ENCODE results near the gene SGTA.

The SGTA gene

DNA sequence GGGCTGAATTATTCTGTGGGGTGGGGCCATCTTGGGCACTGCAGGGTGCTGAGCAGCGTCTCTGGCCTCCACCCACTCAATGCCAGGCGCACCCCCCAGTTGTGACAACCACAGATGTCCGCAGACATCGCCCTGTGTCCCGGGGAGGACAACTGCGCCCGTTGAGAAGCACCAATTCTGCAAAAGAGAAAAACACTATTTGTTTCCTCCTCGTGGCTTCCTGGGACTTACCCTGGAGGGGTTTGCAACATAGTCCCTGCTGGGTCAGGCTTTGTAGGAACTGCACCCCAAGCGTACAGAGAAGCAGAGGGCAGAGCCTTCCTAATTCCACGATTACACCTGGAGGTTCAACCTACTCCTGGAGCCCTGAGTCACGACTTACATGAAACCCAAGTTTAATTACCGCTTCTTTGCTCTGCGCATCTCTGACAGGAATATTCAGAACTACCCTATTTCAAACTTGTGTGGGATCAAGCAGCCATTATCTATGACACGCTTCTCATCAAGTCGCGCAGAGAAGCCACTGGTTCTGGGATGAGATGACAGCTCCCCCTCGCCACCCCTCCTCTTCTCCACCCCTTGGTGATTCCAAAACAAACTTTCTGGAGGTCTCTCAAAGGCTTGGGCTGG, 32.1 kb downstream of the SGTA start:
- H2AFZ ChIP-seq (ENCODE audit: low read length) = no peak overlapping the region
- H3K27ac ChIP-seq (ENCODE audit: low read depth, low read length, poor library complexity, severe bottlenecking) = no peak overlapping the region
- H3K9me3 ChIP-seq (ENCODE audit: low read length) = no peaks in the 10 kb centered on the region
- no peaks in the 10 kb centered on the region for H3F3A ChIP-seq (ENCODE audit: insufficient read depth, low read length)
- H3K36me3 ChIP-seq (ENCODE audit: insufficient read depth, low read length) = peaks cover 28% of the 10 kb centered on the region
- no peaks in the 10 kb centered on the region for H4K20me1 ChIP-seq (ENCODE audit: insufficient read depth, low read length)
- H3K9me2 ChIP-seq (ENCODE audit: low read depth, low read length) = no peaks in the 10 kb centered on the region
- TF ChIP-seq, protein P1, sequence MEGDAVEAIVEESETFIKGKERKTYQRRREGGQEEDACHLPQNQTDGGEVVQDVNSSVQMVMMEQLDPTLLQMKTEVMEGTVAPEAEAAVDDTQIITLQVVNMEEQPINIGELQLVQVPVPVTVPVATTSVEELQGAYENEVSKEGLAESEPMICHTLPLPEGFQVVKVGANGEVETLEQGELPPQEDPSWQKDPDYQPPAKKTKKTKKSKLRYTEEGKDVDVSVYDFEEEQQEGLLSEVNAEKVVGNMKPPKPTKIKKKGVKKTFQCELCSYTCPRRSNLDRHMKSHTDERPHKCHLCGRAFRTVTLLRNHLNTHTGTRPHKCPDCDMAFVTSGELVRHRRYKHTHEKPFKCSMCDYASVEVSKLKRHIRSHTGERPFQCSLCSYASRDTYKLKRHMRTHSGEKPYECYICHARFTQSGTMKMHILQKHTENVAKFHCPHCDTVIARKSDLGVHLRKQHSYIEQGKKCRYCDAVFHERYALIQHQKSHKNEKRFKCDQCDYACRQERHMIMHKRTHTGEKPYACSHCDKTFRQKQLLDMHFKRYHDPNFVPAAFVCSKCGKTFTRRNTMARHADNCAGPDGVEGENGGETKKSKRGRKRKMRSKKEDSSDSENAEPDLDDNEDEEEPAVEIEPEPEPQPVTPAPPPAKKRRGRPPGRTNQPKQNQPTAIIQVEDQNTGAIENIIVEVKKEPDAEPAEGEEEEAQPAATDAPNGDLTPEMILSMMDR (IDR thresholded peaks at IDR 0.05; ENCODE audit: low read length) = no peak
- no peak for TF ChIP-seq EZH2 (IDR thresholded peaks at IDR 0.05; ENCODE audit: borderline replicate concordance, low read length)
- H3K27me3 ChIP-seq (ENCODE audit: insufficient read depth, low read length) = no peaks in the 10 kb centered on the region; the same call in 1 of the 2 replicates
- H3K4me3 ChIP-seq (ENCODE audit: low read depth, low read length, poor library complexity, severe bottlenecking) = no peak overlapping the region
- peaks cover 3% of the 10 kb centered on the region for H3K4me1 ChIP-seq (ENCODE audit: insufficient read depth, low read length, severe bottlenecking)
- H3K4me2 ChIP-seq (ENCODE audit: low read length) = no peak overlapping the region
- H3K79me2 ChIP-seq (ENCODE audit: insufficient read depth, low read length) = no peaks in the 10 kb centered on the region
- no peak overlapping the region for H3K9ac ChIP-seq (ENCODE audit: low read length)

DNA sequence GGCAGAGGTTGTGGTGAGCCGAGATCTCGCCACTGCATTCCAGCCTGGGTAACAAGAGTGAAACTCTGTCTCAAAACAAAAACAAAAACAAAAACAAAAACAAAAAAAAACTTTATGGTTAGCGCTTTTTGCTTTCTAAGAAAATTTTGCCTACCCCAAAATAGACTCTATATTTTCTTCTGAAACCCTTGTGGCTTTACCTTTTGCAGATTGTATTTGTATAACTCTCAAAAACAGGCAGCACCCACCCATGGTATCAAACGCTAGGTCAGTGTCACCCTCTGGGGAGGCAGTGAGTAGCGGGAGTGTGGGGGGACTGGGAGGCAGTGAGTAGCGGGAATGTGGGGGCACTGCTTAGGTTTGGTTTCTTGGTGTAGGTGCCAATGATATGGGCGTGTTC, 35.7 kb downstream of the SGTA start:
- no peaks in the 10 kb centered on the region for H3K9me3 ChIP-seq (ENCODE audit: low read length)
- no peaks in the 10 kb centered on the region for H4K20me1 ChIP-seq (ENCODE audit: insufficient read depth, low read length)
- no peak overlapping the region for H3K9ac ChIP-seq (ENCODE audit: low read length)
- H3K4me1 ChIP-seq (ENCODE audit: insufficient read depth, low read length, severe bottlenecking) = peaks cover 3% of the 10 kb centered on the region
- no peak overlapping the region for H3K4me3 ChIP-seq (ENCODE audit: low read depth, low read length, poor library complexity, severe bottlenecking)
- H2AFZ ChIP-seq (ENCODE audit: low read length) = no peak overlapping the region
- H3K9me2 ChIP-seq (ENCODE audit: low read depth, low read length) = no peaks in the 10 kb centered on the region
- H3K27me3 ChIP-seq (ENCODE audit: insufficient read depth, low read length) = no peaks in the 10 kb centered on the region; the same call in 1 of the 2 replicates
- H3F3A ChIP-seq (ENCODE audit: insufficient read depth, low read length) = no peaks in the 10 kb centered on the region
- no peaks in the 10 kb centered on the region for H3K79me2 ChIP-seq (ENCODE audit: insufficient read depth, low read length)
- H3K4me2 ChIP-seq (ENCODE audit: low read length) = no peak overlapping the region
- H3K36me3 ChIP-seq (ENCODE audit: insufficient read depth, low read length) = no peaks in the 10 kb centered on the region
- TF ChIP-seq EZH2 (IDR thresholded peaks at IDR 0.05; ENCODE audit: borderline replicate concordance, low read length) = no peak
- TF ChIP-seq, protein P1 (IDR thresholded peaks at IDR 0.05; ENCODE audit: low read length) = no peak
- H3K27ac ChIP-seq (ENCODE audit: low read depth, low read length, poor library complexity, severe bottlenecking) = no peak overlapping the region

DNA sequence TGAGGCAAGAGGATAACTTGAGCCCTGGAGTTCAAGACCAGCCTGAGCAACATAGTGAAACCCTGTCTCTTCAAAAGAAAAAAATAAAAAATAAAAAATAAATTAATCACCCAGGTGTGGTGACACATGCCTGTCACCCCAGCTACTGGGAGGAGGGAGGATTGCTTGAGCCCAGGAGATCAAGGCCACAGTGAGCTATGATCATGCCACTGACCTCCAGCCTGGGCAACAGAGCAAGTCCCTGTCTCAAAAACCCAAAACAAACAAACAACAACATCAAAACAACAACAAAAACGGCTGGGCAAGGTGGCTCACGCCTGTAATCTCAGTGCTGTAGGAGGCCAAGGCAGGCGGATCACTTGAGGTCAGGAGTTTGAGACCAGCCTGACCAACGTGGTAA, 39.0 kb downstream of the SGTA start:
- Histone ChIP-seq H3K9me3 (ENCODE audit: low read length) (no peaks in the 10 kb centered on the region), H3K27me3 (ENCODE audit: insufficient read depth, low read length) (no peaks in the 10 kb centered on the region; the same call in 1 of the 2 replicates), H3K4me1 (ENCODE audit: insufficient read depth, low read length, severe bottlenecking) (peaks cover 5% of the 10 kb centered on the region), H3K27ac (ENCODE audit: low read depth, low read length, poor library complexity, severe bottlenecking) (no peak overlapping the region), H2AFZ (ENCODE audit: low read length) (no peak overlapping the region), H3K9me2 (ENCODE audit: low read depth, low read length) (no peaks in the 10 kb centered on the region), H3K9ac (ENCODE audit: low read length) (no peak overlapping the region), H4K20me1 (ENCODE audit: insufficient read depth, low read length) (no peaks in the 10 kb centered on the region), H3K79me2 (ENCODE audit: insufficient read depth, low read length) (no peaks in the 10 kb centered on the region), H3F3A (ENCODE audit: insufficient read depth, low read length) (no peaks in the 10 kb centered on the region), H3K4me2 (ENCODE audit: low read length) (no peak overlapping the region), H3K4me3 (ENCODE audit: low read depth, low read length, poor library complexity, severe bottlenecking) (no peak overlapping the region), H3K36me3 (ENCODE audit: insufficient read depth, low read length) (no peaks in the 10 kb centered on the region)
- TF ChIP-seq EZH2 (IDR thresholded peaks at IDR 0.05; ENCODE audit: borderline replicate concordance, low read length) = no peak
- TF ChIP-seq, protein P1 (IDR thresholded peaks at IDR 0.05; ENCODE audit: low read length) = no peak

Measured in OCI-LY1 (cell line).